SW 1271 (cell line): Measurements from ENCODE around the gene TDRD1.

Source experiments
- DNase-seq, 2 experiments: peaks; one replicate each; lab custom pipeline; 2025; lab: John Stamatoyannopoulos, UW

Gene TDRD1

DNA sequence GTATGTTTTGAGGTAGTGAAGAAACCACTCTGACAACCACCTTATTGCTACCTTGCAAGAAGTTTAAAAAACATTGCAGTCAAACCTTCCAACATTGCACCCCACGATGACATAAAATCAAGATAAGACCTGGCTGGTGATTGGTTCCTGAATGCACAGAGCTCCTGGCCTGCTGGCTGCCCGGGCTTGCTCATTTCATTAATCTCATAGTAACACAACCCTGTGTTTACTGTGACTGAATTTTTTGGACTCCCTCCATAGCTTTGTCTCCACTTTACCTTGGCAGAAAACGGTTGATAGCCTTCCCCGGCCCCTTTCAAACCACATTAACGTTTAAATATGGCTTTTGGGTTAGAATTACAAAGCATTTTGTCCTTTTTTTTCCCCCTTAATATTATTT is 87.4 kb downstream of the TDRD1 start:
- DNase-seq, result no peak

GRCh38 chr10:114271075-114271778 is 92.1 kb downstream of the TDRD1 start:
- DNase-seq, result no peak

- peak; percentile 33 to 69 for DNase-seq
These were observed 92.6 kb downstream of the TDRD1 start for GRCh38 chr10:114271779-114272167.

DNA sequence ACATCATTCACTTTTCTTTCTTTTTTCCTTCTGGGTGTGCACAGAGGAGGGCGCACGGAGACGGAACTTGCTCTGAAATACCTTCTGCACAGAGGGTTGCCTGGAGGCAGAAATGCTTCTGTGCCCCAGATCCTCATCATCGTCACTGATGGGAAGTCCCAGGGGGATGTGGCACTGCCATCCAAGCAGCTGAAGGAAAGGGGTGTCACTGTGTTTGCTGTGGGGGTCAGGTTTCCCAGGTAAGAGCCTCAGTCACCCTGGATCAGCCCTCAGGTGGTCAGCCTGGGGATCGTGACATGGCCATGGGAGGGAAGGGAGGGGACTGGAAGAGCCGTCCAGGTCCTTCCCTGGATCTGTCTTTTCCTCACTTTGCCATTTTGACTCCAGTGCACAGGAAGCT is 93.5 kb downstream of the TDRD1 start:
- DNase-seq, result no peak

GRCh38 chr10:114273910-114274309 is 94.8 kb downstream of the TDRD1 start:
- DNase-seq, result no peak

DNA sequence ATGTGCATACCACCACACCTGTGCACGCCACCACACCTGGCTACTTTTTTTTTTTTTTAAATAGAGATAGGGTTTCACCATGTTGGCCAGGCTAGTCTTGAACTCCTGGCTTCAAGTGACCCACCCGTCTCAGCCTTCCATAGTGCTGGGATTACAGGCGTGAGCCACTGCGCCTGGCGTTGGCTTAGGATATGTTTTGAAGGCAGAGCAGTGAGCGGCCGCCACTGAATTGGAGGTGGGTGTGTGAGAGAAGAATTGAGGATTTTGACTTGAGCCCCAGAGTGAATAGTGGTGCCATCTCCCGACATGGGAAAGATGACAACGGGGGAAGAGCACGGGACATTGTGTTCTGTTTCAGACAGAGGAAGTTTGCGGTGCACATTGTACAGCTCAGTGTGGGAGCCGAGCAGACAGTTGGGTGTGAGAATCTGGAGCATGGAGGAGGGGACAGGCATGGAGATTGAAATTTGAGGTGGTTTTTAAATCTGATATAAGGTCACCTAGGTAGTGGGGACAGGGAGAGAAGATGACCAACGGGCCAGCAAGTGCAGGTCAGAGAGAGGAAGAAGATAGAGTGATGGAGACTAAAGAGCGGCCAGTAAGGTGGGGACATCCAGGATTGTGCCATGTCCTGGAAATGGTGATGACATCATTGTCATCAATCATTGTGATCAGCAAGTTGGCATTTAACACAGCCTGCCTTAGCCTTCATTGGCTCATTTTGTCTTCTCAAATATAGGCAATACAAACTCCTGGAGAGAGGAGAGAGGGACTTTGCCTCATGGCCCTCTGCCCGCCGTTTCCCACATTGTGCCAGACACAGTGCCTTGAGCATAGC is 95.7 kb downstream of the TDRD1 start:
- DNase-seq, result no peak

GRCh38 chr10:114276066-114276465 is 96.9 kb downstream of the TDRD1 start:
- DNase-seq, result no peak

DNA sequence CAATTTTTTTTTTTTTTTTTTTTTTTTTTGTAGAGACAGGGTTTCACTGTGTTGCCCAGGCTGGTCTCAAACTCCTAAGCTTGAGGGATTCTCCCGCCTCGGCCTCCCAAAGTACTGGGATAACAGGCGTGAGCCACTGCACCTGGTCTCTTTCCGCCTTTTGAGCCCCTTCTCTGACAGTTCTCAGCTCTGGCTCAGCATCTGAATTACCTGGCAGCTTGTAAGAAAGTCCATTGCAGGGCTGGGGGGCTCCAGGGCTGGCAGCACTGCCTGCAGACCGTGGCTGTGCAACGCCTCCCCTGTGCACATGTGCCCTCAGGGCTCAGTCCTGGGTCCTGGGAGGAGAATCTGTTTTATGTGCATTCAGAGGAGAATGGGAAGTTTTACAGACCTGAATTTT is 97.5 kb downstream of the TDRD1 start:
- no peak for DNase-seq

DNA sequence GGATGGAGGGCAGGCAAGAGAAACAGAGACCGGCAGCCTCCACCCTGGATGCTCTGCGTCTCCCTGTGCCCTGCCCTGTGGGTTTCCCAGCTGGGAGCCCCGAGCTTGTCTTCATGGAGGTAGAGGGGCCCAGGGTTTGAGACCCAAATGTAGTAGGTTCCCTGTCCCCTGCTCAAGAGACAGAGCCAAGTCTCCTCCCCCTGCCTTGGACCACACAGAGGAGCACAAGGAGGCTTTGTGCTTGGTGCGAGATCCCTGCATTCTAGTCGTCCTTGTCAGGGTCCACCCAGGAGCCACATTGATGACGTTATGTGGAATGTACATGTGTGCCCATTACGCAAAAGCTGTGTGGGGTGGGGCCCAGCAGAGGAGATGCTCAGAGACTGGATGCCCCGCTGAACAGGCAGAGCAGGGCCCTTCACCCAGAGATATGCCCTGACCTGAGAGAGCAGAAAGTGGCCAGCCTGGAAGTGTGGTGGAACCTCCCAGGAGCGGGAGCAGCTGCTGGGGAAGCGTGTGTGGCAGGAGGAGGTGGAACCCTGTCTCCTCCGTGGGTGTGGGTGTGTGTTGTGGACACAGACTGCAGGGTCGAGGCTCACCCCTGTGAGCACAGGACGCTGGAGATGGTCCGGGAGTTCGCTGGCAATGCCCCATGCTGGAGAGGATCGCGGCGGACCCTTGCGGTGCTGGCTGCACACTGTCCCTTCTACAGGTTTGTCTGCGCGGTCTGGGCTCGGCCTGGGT is 99.2 kb downstream of the TDRD1 start:
- DNase-seq, result no peak

GRCh38 chr10:114278884-114279191 is 99.7 kb downstream of the TDRD1 start:
- DNase-seq, result no peak

GRCh38 chr10:114279289-114279688 is 100.1 kb downstream of the TDRD1 start:
- DNase-seq, result no peak

- DNase-seq, result no peak
These were observed 100.9 kb downstream of the TDRD1 start for GRCh38 chr10:114279901-114280644.

- DNase-seq, result no peak
These were observed 101.9 kb downstream of the TDRD1 start for GRCh38 chr10:114281006-114281405.

GRCh38 chr10:114281461-114281860 is 102.3 kb downstream of the TDRD1 start:
- DNase-seq, result no peak
